ENCODE results near the gene SCD5. TPM values are rescaled to one million over a fixed set of nuclear protein-coding genes. Genes with fewer than 3 reads are reported as not detected.

Gene SCD5
- total and polyA plus RNA-seq, 2 of the 4 experiments (the other 2 are of a cell fraction) = 12.4 to 13.5 TPM

DNA sequence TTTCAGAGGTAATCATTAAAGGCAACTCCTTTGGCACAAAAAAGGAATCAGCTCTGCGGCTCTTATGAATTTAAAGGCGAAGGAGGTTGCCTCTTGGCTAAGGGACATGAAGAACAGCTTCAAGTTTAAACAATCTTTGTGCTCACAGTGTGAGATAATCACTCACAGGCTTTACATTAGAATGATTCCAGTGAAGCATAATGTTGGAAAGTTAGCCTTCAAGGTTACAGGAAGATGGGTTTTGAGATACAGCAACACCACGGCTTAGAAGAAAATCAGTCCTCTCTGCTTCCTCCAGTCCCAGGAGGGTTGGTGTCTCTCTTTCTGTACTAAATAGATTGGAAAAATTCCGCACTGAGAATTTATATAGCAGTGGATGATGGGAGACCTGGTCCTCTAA, 11.6 kb upstream of the SCD5 start:
- no peak overlapping the region for H3K9ac ChIP-seq (ENCODE audit: low read depth, low read length)
- no peaks in the 10 kb centered on the region for H3K27me3 ChIP-seq (ENCODE audit: control insufficient read depth, insufficient read depth, low read length)
- BruUV-seq (replicated peaks) = no TSS peak
- dilution Hi-C loops (cut with HindIII; ENCODE audit: low sequenced_read_pairs, unreplicated experiment) = no loop called here
- no peak overlapping the region for H2AFZ ChIP-seq (replicated peaks; ENCODE audit: low read length, poor library complexity)
- H3K56ac ChIP-seq (ENCODE audit: extremely low read depth, insufficient read depth, low read length) = no peak overlapping the region
- no peak overlapping the region for H4K5ac ChIP-seq (ENCODE audit: low read depth, low read length)
- H3K4me2 ChIP-seq (ENCODE audit: low read depth, low read length) = no peak overlapping the region
- in situ Hi-C loops (cut with MboI; ENCODE audit: low sequenced_read_pairs) = no loop called here
- no peak overlapping the region for H3K23ac ChIP-seq (ENCODE audit: low read depth, low read length)
- no peaks in the 10 kb centered on the region for H3K9me3 ChIP-seq (ENCODE audit: control insufficient read depth, insufficient read depth, low read length)
- no peak for DNase-seq
- ChIA-PET CTCF (no interaction called here), POLR2A (ENCODE audit: unreplicated experiment) (no interaction called here)
- peaks cover 2% of the 10 kb centered on the region; the same call in 1 of the 2 replicates for H3K4me1 ChIP-seq (ENCODE audit: control insufficient read depth, insufficient read depth, low read length)
- no peak overlapping the region for H2BK5ac ChIP-seq (ENCODE audit: low read depth, low read length, poor library complexity, severe bottlenecking)
- H2BK120ac ChIP-seq (ENCODE audit: low read depth, low read length) = no peak overlapping the region
- H3K18ac ChIP-seq (ENCODE audit: low read depth, low read length) = no peak overlapping the region
- H3K9me1 ChIP-seq (ENCODE audit: insufficient read depth, low read length) = peaks cover 9% of the 10 kb centered on the region; the same call in 1 of the 2 replicates
- H4K8ac ChIP-seq (ENCODE audit: low read depth in 2 of 2, low read length in 2 of 2) = no peak overlapping the region
- intact Hi-C loops (cut with micrococcal nuclease) = no loop called here
- H2AK5ac ChIP-seq (ENCODE audit: low read depth, low read length) = no peak overlapping the region
- H3K36me3 ChIP-seq (ENCODE audit: control insufficient read depth, insufficient read depth, low read length) = no peaks in the 10 kb centered on the region; the same call in 1 of the 2 replicates
- no peak overlapping the region for H2AK9ac ChIP-seq (replicated peaks; ENCODE audit: low read depth, low read length, poor library complexity)
- TF ChIP-seq RAD21 (IDR thresholded peaks at IDR 0.05; ENCODE audit: low read length) (no peak), SMC3 (IDR thresholded peaks at IDR 0.05; ENCODE audit: low read depth, low read length) (no peak), RFX5 (IDR thresholded peaks at IDR 0.05; ENCODE audit: low read depth, low read length) (no peak), CHD1 (IDR thresholded peaks at IDR 0.05; ENCODE audit: low read depth, low read length) (no peak), FOS (IDR thresholded peaks at IDR 0.05; ENCODE audit: low read depth, low read length) (no peak), NFE2L2 (IDR thresholded peaks at IDR 0.05; ENCODE audit: low read depth, low read length) (no peak), POLR2A (IDR thresholded peaks at IDR 0.05; ENCODE audit: low read depth, low read length) (no peak), BHLHE40 (IDR thresholded peaks at IDR 0.05; ENCODE audit: low read depth, low read length) (no peak)
- TF ChIP-seq, protein P1, sequence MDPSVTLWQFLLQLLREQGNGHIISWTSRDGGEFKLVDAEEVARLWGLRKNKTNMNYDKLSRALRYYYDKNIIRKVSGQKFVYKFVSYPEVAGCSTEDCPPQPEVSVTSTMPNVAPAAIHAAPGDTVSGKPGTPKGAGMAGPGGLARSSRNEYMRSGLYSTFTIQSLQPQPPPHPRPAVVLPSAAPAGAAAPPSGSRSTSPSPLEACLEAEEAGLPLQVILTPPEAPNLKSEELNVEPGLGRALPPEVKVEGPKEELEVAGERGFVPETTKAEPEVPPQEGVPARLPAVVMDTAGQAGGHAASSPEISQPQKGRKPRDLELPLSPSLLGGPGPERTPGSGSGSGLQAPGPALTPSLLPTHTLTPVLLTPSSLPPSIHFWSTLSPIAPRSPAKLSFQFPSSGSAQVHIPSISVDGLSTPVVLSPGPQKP (IDR thresholded peaks at IDR 0.05; ENCODE audit: borderline replicate concordance, low read depth, low read length) = no peak
- TF ChIP-seq, protein P2, sequence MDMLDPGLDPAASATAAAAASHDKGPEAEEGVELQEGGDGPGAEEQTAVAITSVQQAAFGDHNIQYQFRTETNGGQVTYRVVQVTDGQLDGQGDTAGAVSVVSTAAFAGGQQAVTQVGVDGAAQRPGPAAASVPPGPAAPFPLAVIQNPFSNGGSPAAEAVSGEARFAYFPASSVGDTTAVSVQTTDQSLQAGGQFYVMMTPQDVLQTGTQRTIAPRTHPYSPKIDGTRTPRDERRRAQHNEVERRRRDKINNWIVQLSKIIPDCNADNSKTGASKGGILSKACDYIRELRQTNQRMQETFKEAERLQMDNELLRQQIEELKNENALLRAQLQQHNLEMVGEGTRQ (IDR thresholded peaks at IDR 0.05; ENCODE audit: low read depth, low read length) = no peak
- H2BK15ac ChIP-seq (ENCODE audit: low read depth, low read length) = no peak overlapping the region
- no peak overlapping the region for H3K27ac ChIP-seq (ENCODE audit: insufficient read depth, low read length)
- no peak for ATAC-seq (ENCODE audit: low read depth)
- no peak overlapping the region for H3K4me3 ChIP-seq (ENCODE audit: insufficient read depth, low read depth, low read length)
- H3K79me1 ChIP-seq (ENCODE audit: low read depth in 1 of 2, low read length in 2 of 2) = no peaks in the 10 kb centered on the region; a peak in 2 of 4 replicates
- no CpG with 5 or more reads among the region's 4 CpGs for WGBS, 2 experiments (ENCODE audit: extremely low coverage in 2 of 2, insufficient read length in 1 of 2)
- H2BK20ac ChIP-seq (ENCODE audit: low read depth, low read length) = no peak overlapping the region
- no peak overlapping the region for H4K91ac ChIP-seq (ENCODE audit: insufficient read depth, low read depth, low read length)
- H3K14ac ChIP-seq (replicated peaks; ENCODE audit: low read depth, low read length) = no peak overlapping the region
- H4K20me1 ChIP-seq (ENCODE audit: insufficient read depth, low read length) = peaks cover 6% of the 10 kb centered on the region; the same call in 1 of the 2 replicates
- H3K4ac ChIP-seq (ENCODE audit: low read depth, low read length) = no peak overlapping the region

Data from IMR-90 (cell line).